Stimulated activated CD8-positive, alpha-beta memory T cell treated with anti-CD3 and anti-CD28 coated beads, Interleukin-15, amount 100 ng/mL, for 24 hours (primary cell): Measurements from ENCODE around the gene GJD3.
"Not testable (repeated sequence)": the region's sequence is repeated elsewhere in the genome, so short reads cannot be mapped to it uniquely, and the experiment has no call there.

Experiments
- DNase-seq: peaks from one replicate; pipeline ENCODE4 v3.0.0-alpha.2; 2020; ENCODE audit warnings: low read depth

GJD3 gene, protein sequence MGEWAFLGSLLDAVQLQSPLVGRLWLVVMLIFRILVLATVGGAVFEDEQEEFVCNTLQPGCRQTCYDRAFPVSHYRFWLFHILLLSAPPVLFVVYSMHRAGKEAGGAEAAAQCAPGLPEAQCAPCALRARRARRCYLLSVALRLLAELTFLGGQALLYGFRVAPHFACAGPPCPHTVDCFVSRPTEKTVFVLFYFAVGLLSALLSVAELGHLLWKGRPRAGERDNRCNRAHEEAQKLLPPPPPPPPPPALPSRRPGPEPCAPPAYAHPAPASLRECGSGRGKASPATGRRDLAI

DNA sequence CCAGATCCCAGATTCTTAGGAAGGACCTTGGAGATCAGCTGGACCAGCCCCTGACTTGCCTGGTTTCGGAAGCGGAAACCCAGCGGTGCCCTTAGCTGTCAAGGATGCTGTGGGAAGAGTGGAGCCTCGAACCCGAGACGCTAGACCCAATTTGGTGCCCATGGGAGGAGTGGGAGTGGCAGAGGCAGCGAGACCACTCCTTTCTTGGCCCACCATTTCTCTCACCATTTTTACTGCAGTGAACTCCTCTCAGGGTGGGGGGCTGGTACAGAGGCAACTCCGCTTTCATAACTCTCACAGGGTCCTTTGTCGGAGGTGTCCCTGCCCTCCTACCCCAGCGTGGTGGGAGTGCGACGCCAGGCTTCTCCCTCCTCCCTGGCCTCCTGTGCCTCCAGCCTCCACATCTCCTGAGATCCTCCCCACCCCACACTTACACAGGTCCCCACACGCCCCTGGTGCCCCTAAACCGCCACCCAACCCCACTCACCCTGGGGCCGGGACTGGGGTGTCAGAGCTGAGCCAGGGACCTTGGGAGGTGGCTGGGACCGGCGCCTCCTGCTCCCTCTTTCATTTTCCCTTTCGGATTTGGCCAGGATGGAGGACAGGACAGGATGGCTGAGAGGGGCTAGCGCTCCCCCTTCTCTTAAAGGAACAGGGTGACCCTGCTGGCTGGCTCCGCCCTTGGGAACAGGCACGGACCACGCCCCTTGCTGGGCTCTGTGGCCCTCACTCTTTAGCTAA lies at the start of gene GJD3:
GJD3 (minus strand) TSS at position 617 of the 741 bp plus-strand sequence. CDS start 922 bp downstream, outside the sequence.
- no peak for DNase-seq

DNA sequence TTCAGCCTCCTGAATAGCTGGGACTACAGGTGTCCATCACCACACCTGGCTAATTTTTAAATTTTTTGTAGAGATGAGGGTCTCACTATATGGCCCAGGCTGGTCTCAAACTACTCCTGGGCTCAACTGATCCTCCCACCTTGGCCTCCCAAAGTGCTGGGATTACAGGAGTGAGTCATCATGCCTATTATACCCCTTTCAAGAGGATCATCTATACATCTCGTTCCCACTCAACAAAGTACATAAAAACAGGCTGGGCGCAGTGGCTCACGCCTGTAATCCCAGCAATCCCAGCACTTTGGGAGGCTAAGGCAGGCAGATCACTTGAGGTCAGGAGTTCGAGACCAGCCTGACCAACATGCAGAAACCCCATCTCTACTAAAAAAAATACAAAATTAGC lies 49.8 kb upstream of the GJD3 start:
- DNase-seq: not testable (repeated sequence)

DNA sequence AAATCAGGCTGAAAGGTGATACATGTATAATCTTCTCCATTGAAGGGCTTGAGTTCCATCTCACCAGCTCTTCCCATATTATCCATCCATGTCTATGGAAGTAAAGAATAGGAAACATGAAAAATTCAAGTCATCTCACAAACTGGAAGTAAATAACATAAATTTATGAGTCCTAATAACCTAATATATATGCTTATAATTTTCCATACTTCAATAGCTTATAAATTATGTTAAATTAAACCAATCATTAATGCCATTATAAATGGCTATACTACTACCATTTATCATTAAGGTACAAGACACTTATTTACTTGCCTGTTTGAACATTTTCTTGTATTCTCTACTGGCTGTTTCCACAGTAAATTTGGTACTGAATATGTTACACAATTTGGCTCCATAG lies 48.3 kb upstream of the GJD3 start:
- no peak for DNase-seq

DNA sequence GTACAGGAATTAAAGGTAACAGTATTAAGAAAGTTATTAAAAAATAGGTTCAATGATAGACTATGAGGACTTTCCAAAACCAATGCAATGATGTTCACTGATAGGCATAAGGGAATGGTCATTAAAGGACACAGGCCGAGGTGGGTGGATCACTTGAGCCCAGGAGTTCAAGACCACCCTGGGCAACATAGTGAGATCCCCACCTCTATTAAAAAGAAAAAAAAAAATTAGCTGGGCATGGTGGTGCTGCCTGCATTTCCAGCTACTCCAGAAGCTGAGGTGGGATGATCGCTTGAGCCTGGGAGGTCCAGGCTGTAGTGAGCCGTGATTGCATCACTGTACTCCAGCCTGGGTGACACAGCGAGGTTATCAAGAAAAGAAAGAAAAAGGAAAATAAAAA lies 47.3 kb upstream of the GJD3 start:
- DNase-seq: no peak

DNA sequence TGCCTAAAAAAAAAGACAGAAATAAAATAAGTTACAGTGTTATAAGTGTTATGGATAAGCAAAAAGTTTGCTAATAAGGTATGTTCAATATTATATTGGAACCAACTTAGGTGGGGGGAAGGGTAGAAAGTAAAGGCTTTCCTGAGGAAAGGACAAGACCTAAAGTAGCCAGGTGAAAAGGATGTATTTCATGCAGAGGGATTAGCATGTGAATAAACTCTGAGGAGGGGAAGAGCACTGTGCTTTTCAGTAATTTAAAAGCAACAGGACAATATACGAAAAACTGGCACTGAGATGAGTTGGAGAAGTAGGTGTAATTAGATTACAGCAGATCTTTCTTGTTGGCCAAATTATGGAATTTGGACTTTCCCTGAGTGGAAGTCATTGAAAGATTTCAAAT lies 45.5 kb upstream of the GJD3 start:
- no peak for DNase-seq

DNA sequence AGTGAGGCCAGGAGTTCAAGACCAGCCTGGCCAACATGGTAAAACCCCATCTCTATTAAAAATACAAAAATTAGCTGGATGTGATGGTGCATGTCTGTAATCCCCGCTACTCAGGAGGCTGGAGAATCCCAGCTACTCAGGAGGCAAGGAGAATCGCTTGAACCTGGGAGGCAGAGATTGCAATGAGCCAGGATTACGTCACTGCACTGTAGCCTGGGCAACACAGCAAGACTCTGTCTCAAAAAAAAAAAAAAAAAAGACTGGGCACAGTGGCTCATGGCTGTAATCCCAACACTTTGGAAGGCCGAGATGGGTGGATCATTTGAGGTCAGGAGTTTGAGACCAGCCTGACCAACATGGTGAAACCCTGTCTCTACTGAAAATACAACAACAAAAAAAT lies 45.0 kb upstream of the GJD3 start:
- DNase-seq: not testable (repeated sequence)

DNA sequence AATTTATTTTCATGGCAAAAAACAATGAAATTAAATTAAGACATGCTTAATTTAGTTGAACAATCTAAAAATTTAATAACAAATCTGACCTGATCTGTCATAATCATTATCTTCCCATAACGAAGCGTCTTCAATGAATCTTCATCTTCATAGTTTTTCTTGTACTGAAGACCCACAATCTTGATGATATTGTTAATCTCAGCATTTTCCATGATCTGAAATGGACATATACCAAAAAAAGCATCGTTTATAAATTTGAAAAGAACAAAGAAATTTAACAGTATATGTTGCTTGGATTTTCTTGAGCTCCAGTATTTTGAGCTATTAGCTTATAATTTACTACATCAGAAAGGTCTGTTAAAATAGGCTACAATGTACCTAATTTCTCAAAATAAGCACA lies 42.9 kb upstream of the GJD3 start:
- DNase-seq: no peak

DNA sequence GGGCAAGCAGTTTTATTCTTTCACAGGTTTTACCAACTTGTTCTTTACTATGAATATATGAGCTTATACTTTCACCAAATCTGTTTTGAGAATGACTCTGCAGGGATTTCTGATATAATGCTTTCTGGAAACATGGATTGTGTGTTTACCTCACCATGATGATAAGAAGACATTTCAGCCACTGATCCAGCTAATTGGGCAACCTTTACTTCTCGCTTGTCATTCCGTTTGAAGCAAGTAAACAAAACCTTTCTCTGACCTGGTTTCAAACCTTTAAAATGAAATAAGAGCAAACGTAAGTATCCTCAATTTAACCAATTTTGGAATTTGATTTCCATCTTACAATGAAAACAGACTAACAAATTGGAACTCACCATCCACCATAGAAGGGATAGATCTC lies 39.5 kb upstream of the GJD3 start:
- no peak for DNase-seq

DNA sequence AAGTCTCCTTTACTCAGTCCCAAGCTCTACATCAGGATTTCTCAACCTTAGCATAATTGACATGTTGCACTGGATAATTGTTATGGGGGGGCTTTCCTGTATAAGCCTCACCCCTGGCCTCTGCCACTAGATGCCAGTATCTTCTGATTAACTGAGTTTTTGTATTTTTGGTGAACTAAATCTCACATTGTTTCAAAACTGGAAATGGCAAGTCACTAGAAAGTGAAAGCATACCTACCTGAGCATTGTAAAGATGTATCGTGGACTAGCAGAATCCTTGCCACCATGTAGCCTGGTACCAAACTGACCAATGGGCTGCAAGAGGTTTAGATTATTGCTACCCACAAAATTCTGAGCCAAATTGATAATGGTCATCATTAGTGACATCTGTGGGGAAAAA lies 38.1 kb upstream of the GJD3 start:
- no peak for DNase-seq

DNA sequence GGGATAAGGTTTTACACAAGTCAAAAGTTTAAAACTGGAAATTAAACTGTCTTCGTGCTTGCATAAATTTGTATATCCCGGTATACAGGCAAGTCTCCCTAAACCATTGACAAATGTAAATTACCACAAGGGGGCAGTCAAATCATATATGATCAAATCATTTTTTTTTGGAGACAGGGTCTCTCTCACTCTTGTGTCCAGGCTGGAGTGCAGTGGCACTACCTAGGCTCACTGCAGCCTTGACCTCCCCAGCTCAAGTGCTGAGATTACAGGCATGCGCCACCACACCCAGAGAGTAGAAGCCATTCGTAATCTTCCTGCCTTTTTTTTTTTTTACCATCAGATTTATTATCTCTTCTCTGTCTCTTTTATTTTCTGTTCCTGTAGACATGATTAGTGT lies 34.6 kb upstream of the GJD3 start:
- DNase-seq: no peak

DNA sequence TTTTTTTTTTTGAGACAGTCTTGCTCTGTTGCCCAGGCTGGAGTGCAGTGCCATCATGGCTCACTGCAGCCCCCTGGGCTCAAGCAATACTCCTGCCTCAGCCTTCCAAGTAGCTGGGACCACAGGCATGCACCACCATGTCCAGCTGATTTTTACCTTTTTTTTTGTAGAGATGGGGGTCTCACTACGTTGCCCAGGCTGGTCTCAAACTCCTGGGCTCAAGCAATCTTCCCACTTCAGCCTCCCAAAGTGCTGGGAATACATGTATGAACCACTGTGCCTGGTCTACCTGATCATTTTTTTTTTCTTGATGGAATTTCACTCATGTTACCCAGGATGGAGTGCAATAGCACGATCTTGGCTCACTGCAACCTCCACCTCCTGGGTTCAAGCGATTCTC lies 22.0 kb upstream of the GJD3 start:
- DNase-seq: not testable (repeated sequence)

DNA sequence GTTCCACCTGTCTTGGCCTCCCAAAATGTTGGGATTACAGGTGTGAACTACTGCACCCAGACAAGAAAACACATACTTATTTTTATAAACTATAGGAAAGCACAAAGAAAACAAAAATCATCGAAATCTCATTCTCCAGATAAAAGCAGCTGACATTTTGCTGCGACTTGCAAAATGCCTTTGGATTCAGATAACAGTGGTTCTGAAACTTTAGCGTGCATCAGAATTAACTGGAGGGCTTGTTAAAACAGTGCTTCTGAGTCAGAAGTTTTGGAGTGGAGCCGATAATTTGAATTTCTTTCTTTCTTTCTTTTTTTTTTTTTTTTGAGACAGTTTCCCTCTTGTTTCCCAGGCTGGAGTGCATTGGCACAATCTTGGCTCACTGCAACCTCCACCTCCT lies 17.7 kb upstream of the GJD3 start:
- no peak for DNase-seq

DNA sequence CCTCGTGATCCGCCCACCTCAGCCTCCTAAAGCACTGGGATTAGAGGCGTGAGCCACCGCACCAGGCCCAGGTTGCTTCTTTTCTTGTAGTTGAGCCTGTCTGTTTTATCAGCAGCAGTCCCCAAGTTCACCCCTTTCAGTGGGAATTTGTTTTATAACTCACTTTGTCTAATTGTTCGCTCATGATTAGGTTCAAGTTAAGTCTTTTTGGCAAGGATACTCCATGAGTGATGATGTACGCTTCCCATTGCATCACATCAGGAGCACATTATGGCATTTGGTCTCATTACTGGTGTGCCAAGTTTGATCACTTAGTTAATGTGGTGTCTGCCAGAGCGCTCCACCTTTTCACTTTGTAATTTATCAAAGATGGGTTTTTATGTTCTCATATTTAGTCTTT lies 14.4 kb upstream of the GJD3 start:
- DNase-seq: no peak

DNA sequence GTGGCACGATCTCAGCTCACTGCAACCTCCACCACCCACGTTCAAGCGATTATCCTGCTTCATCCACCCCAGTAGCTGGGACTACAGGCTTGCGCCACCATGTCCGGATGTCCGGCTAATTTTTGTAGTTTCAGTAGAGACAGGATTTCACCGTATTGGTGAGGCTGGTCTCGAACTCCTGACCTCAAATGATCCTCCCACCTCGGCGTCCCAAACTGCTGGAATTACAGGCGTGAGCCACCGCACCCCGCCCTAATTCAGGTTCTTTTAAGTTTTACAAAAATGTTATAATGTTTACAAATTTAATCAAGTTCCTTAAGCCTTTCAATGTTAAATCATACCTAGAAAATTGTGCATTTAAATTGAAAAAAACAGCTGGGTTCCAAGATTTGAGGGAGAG lies 13.3 kb upstream of the GJD3 start:
- no peak for DNase-seq

DNA sequence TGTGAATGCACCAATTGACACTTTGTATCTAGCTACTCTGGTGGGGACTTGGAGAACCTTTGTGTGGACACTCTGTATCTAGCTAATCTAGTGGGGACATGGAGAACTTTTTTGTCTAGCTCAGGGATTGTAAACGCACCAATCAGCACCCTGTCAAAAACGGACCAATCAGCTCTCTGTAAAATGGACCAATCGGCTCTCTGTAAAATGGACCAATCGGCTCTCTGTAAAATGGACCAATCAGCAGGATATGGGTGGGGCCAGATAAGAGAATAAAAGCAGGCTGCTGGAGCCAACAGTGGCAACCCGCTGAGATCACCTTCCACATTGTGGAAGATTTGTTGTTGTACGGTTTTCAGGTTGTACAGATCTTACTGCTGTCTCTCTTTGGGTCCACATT lies 12.0 kb upstream of the GJD3 start:
- DNase-seq: not testable (repeated sequence)

DNA sequence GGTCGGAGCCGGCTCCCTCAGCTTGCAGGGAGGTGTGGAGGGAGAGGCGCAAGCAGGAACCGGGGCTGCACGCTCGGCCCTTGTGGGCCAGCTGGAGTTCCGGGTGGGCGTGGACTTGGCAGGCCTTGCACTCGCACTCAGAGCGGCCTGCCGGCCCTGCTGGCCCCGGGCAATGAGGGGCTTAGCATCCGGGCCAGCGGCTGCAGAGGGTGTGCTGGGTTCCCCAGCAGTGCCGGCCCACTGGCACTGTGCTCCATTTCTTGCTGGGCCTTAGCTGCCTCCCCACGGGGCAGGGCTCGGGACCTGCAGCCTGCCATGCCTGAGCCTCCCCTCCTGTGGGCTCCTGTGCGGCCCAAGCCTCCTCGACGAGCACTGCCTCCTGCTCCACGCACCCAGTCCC lies 11.2 kb upstream of the GJD3 start:
- not testable (repeated sequence) for DNase-seq

DNA sequence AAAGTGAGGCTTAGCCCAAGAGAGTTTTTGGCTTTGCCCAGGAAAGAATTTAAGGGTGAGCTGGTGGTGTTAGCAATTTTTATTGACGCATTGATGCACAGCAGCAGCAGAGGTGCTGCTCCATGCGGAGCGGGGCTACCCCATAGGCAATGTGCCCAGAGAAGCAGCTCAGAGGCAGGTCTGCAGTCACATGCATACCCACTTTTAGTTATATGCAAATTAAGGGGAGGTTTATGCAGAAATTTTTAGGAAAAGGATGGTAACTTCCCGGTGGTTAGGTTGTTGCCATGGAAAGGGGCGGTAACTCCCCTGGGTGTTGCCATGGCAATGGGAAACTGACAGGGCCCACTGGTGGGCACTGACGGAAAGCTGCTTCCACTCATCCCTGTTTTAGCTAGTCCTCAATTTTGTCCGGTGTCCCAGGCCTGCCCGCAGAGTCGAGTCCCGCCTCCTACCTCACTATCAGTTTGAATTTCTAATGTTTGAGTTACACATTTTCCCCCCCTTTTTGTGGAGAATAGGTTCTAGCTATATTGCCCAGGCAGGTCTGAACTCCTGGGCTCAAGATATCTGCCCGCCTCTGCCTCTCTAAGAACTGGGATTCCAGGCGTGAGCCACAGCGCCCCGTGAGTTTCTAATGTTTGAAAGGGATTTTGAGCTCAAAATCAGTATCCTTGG lies 10.4 kb upstream of the GJD3 start:
- DNase-seq: no peak

DNA sequence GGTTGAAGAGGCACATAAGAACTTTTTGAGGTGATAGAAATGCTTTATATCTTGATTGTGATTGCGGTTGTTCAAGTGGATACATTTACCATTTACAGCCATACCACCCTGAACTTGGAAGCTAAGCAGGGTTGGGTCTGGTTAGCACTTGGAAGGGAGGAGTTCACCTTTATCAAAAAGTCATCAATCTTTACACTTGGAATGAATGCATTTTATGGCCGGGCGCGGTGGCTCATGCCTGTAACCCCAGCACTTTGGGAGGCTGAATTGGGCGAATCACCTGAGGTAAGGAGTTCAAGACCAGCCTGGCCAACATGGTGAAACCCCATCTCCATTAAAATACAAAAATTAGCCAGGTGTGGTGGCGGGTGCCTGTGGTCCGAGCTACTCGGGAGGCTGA lies 9.5 kb upstream of the GJD3 start:
- DNase-seq: no peak

DNA sequence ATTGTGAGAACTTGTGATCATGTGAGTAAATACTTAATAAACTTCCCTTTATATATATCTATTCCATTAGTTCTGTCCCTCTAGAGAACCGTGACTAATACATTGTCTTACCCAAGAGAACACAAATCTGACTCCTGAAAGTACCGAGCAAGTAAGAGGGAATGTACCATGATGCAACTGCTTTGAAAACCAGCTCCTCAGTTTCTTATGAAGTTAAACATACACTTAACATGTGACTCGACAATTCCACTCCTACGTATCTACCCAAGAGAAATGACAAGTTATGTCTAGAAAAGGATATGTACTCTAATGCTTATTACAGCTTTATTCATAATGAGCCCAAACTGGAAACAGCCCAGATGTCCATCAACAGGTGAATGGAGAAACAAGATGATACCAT lies 8.8 kb upstream of the GJD3 start:
- DNase-seq: no peak

DNA sequence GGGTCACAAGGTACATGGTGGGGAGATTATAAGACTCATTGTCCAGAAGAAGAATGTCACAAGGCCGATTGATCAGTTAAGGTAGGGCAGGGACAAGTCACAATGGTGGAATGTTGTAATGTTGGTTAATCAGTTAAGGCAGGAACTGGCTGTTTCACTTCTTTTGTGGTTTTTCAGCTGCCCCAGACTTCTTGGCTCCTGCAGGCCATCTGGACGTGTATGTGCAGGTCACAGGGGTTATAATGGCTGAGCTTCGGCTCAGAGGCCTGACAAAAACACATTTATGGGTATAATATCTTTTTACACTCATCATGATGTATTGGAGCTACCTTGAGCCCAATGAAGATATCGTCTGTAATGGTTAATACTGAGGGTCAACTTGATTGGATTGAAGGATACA lies 8.1 kb upstream of the GJD3 start:
- DNase-seq: not testable (repeated sequence)

DNA sequence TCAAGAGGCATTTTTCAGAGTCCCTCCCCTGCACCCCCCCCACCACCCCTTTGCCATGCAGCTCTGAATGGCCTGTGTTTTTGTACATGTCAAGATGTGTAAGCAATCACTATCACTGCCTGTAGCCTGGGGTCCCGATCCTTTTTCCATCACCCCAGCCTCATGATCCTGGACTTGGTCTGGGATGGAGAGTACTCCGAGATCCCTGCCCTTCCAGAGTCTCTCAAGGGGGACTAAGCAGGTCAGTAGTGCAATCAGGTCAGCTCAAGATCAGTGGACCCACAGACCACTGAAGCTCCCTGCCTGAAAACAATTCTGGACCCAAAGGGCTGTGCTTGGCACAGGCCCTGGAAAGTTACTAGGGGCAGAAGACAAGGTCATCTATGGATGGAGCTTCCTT lies 7.5 kb upstream of the GJD3 start:
- no peak for DNase-seq

DNA sequence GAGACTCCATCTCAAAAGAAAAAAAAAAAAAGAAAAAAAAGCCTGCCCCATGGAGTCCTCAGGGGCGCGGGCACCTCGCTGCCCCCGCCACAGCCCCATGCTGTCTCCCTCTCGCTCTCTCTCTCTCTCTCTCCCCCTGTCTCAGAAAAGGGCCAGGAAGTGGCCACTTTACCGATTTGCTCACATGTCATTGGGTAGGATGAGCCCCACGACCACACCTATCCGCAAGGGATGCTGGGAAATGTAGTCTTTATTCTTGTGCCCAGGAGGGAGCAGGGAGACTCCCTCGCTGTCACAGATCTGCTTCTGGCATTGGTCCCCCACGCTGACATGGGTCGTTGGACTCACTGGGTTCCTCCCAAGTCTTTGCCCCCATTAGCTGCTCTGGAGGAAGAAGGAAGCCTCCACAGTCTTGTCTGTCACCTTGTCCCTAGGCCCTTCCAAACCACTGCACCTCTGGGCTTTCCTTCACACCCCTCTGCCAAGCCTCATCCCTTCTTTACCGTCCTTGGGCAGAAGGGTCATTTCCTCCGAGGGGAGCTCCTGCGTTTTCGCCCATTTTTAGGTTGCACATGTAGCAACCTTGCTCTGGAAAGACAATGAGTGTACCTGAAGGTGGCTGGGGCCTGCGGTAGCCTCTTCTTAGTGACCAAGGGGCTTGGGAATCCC lies 6.9 kb upstream of the GJD3 start:
- DNase-seq: no peak

DNA sequence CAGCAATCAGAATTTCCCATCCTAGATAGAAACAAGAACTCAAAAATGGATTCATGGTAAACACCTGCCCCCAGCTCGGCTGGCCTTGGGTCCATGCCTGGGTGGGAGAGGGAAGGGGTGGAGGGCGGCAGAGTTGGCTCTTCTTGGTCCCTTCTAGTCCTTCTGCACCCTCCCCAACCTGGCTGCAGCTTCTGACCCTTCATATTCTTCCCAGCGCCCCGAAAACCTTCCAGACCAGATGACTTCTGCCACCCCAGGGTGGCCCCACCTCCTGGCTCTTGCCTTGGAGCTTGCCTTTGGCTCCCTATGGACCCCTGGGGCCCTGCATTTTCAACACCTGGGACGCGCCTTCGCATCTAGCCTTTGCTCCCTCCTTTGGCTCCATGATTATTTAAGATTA lies 5.4 kb upstream of the GJD3 start:
- no peak for DNase-seq
